PC-3 (cell line): ENCODE measurements around the gene NEDD4. TPM values are rescaled to one million over a fixed set of nuclear protein-coding genes. Genes with fewer than 3 reads are reported as not detected.

ENCODE experiments used
- ATAC-seq: fragments of 200-7000 bp; cut with Tn5 transposase; 2 replicates; pipeline ENCODE4 v1.9.1; 2020; ENCODE audit warnings: mild to moderate bottlenecking, moderate library complexity
- BruUV-seq: library from RNA; stranded (reverse); fragments of 400-500 nt; replicated peaks from 2 replicates; lab custom pipeline; 2021; lab: Mats Ljungman, UMichigan
- CTCF ChIA-PET: fragments of 300-600 bp; sonication (Branson Sonifier 250); formaldehyde crosslinking; loops from one replicate; lab custom pipeline; 2022; ENCODE audit warnings: antibody characterized with exemption; lab: Charles Lee
- POLR2A ChIA-PET: fragments of 300-600 bp; sonication (Branson Sonifier 250); formaldehyde crosslinking; loops from one replicate; lab custom pipeline; 2022; ENCODE audit warnings: antibody characterized with exemption; ENCODE audit not compliant: unreplicated experiment; lab: Charles Lee
- DNase-seq: peaks from one replicate; pipeline ENCODE4 v3.0.0-alpha.2; 2015
- H2AFZ ChIP-seq: fragments of 300-600 bp; sonication (generic); 2 replicates; pipeline ENCODE4 v1.6.0; 2016; ENCODE audit warnings: antibody characterized with exemption, low read length
- H3F3A ChIP-seq: fragments of 300-600 bp; sonication (generic); one replicate; pipeline ENCODE4 v1.6.0; 2017; ENCODE audit warnings: antibody characterized with exemption, low read length, control low read depth, mild to moderate bottlenecking; ENCODE audit not compliant: unreplicated experiment
- H3K27ac ChIP-seq: fragments of 300-600 bp; sonication (generic); 2 replicates; pipeline ENCODE4 v1.5.1; 2016; ENCODE audit warnings: mild to moderate bottlenecking, low read length
- H3K27me3 ChIP-seq: fragments of 300-600 bp; sonication (generic); 2 replicates; pipeline ENCODE4 v1.6.1; 2016; ENCODE audit warnings: low read length, mixed read lengths
- H3K36me3 ChIP-seq: fragments of 300-600 bp; sonication (generic); 2 replicates; pipeline ENCODE4 v1.6.1; 2016; ENCODE audit warnings: low read depth, mixed run types, low read length, mixed read lengths
- H3K4me1 ChIP-seq: fragments of 300-600 bp; sonication (generic); 2 replicates; pipeline ENCODE4 v1.5.1; 2016; ENCODE audit warnings: low read length; ENCODE audit not compliant: insufficient read depth
- H3K4me2 ChIP-seq: fragments of 300-600 bp; sonication (generic); 2 replicates; pipeline ENCODE4 v1.6.0; 2016; ENCODE audit warnings: low read length
- H3K4me3 ChIP-seq: fragments of 300-600 bp; sonication (generic); 2 replicates; pipeline ENCODE4 v1.5.1; 2016; ENCODE audit warnings: mild to moderate bottlenecking, low read length, mixed read lengths
- H3K79me2 ChIP-seq: fragments of 300-600 bp; sonication (generic); 2 replicates; pipeline ENCODE4 v1.6.1; 2017; ENCODE audit warnings: low read length, mixed read lengths
- H3K9ac ChIP-seq: fragments of 300-600 bp; sonication (generic); 2 replicates; pipeline ENCODE4 v1.6.0; 2016; ENCODE audit warnings: mild to moderate bottlenecking, low read length
- H3K9me2 ChIP-seq: fragments of 300-600 bp; sonication (generic); replicated peaks from 2 replicates; pipeline ENCODE4 v1.6.1; 2016; ENCODE audit warnings: mixed run types, low read length, mixed read lengths
- H3K9me3 ChIP-seq: fragments of 300-600 bp; sonication (generic); 2 replicates; pipeline ENCODE4 v1.6.1; 2016; ENCODE audit warnings: low read length, mixed read lengths
- H4K20me1 ChIP-seq: fragments of 300-600 bp; sonication (generic); 2 replicates; pipeline ENCODE4 v1.6.1; 2016; ENCODE audit warnings: low read length, mixed read lengths
- CTCF ChIP-seq: fragments of 300-600 bp; sonication (generic); conservative IDR thresholded peaks from 2 replicates; pipeline ENCODE4 v1.5.1; 2017; ENCODE audit warnings: antibody characterized with exemption, low read depth, mild to moderate bottlenecking, low read length
- EZH2 ChIP-seq: fragments of 300-600 bp; sonication (generic); IDR thresholded peaks from one replicate; pipeline ENCODE4 v1.6.1; 2017; ENCODE audit warnings: antibody characterized with exemption, mild to moderate bottlenecking, low read length; ENCODE audit not compliant: unreplicated experiment
- EZH2phosphoT487 ChIP-seq: fragments of 300-600 bp; sonication (generic); IDR thresholded peaks from 2 replicates; pipeline ENCODE4 v1.6.1; 2018; ENCODE audit warnings: mild to moderate bottlenecking, antibody characterized with exemption, low read length, borderline replicate concordance
- intact Hi-C: fragments of 100-400 bp; cut with micrococcal nuclease; formaldehyde crosslinking; loops from 2 replicates; pipeline ENCODE4 v1.9.0; 2023
- total RNA-seq: library from RNA; depleted of rRNA; stranded (reverse); fragments of >200 nt; gene quantifications from 2 replicates; pipeline ENCODE4 v1.2.3, GENCODE V29; 2014

Gene NEDD4
- total RNA-seq, 1 experiment from 2014 or later, result 9.6 TPM

GRCh38 chr15:55980511-55980910 lies 12.9 kb downstream of the NEDD4 start:
- H2AFZ ChIP-seq, result no peak overlapping the region
- H3K36me3 ChIP-seq, result no peaks in the 10 kb centered on the region
- no peak for DNase-seq
- intact Hi-C loops, result no loop called here
- no peaks in the 10 kb centered on the region for H3F3A ChIP-seq
- no peak for ATAC-seq
- H3K4me3 ChIP-seq, result no peak overlapping the region
- TF ChIP-seq CTCF, result no peak
- no peak for TF ChIP-seq EZH2
- no peak for TF ChIP-seq EZH2phosphoT487
- CTCF ChIA-PET, result no interaction called here
- no peak overlapping the region for H3K4me2 ChIP-seq
- H3K4me1 ChIP-seq, result no peaks in the 10 kb centered on the region
- POLR2A ChIA-PET, result no interaction called here
- no peaks in the 10 kb centered on the region for H4K20me1 ChIP-seq
- no peak overlapping the region for H3K27ac ChIP-seq
- no peaks in the 10 kb centered on the region for H3K9me3 ChIP-seq
- no peaks in the 10 kb centered on the region for H3K27me3 ChIP-seq
- no peaks in the 10 kb centered on the region for H3K9me2 ChIP-seq
- no peaks in the 10 kb centered on the region for H3K79me2 ChIP-seq
- H3K9ac ChIP-seq, result no peak overlapping the region
- BruUV-seq, result no TSS peak

- BruUV-seq, result no TSS peak
- ATAC-seq, result 0 out of 2 replicates have a peak, but pooled peaks have one; percentile 40
- POLR2A ChIA-PET, result no interaction called here
- intact Hi-C loops, result no loop called here
- H3K4me3 ChIP-seq, result no peak overlapping the region
- no peaks in the 10 kb centered on the region for H3F3A ChIP-seq
- no peaks in the 10 kb centered on the region for H3K27me3 ChIP-seq
- H4K20me1 ChIP-seq, result no peaks in the 10 kb centered on the region
- no peak overlapping the region for H3K27ac ChIP-seq
- H3K9me3 ChIP-seq, result no peaks in the 10 kb centered on the region
- CTCF ChIA-PET, result no interaction called here
- no peak overlapping the region for H3K4me2 ChIP-seq
- peaks cover 10% of the 10 kb centered on the region; the same call in 1 of the 2 replicates for H3K79me2 ChIP-seq
- no peak overlapping the region for H3K9ac ChIP-seq
- no peaks in the 10 kb centered on the region for H3K4me1 ChIP-seq
- H3K36me3 ChIP-seq, result no peaks in the 10 kb centered on the region
- no peak for TF ChIP-seq EZH2phosphoT487
- TF ChIP-seq CTCF, result no peak
- no peak for TF ChIP-seq EZH2
- DNase-seq, result peak; percentile 16
- H2AFZ ChIP-seq, result no peak overlapping the region
- H3K9me2 ChIP-seq, result no peaks in the 10 kb centered on the region
These were observed 16.2 kb downstream of the NEDD4 start for GRCh38 chr15:55977231-55977630.

GRCh38 chr15:55970286-55970685 lies 23.1 kb downstream of the NEDD4 start:
- Histone ChIP-seq H3F3A (no peaks in the 10 kb centered on the region), H3K9me2 (no peaks in the 10 kb centered on the region), H3K4me1 (no peaks in the 10 kb centered on the region), H3K9ac (no peak overlapping the region), H3K36me3 (no peaks in the 10 kb centered on the region), H3K79me2 (peaks cover 10% of the 10 kb centered on the region; the same call in 1 of the 2 replicates), H3K27ac (no peak overlapping the region), H3K9me3 (no peaks in the 10 kb centered on the region), H3K4me2 (no peak overlapping the region), H4K20me1 (no peaks in the 10 kb centered on the region), H3K27me3 (no peaks in the 10 kb centered on the region), H2AFZ (no peak overlapping the region), H3K4me3 (no peak overlapping the region)
- ATAC-seq (no peak), DNase-seq (no peak)
- intact Hi-C loops, result no loop called here
- CTCF ChIA-PET, result no interaction called here
- TF ChIP-seq EZH2, result no peak
- POLR2A ChIA-PET, result no interaction called here
- BruUV-seq, result no TSS peak
